Measurements from ENCODE around the gene RSRP1. TPM values are rescaled to one million over a fixed set of nuclear protein-coding genes. Genes with fewer than 3 reads are reported as not detected.

Gene RSRP1
- total RNA-seq, 1 experiment from 2014 or later, result 55.1 TPM

GRCh38 chr1:25195835-25196234 lies 51.4 kb downstream of the RSRP1 start:
- no peak overlapping the region for H2BK120ac ChIP-seq (ENCODE audit: low read depth, low read length, poor library complexity, severe bottlenecking)
- H3K18ac ChIP-seq (ENCODE audit: insufficient read length, low read depth, low read length), result no peak overlapping the region
- H4K5ac ChIP-seq (ENCODE audit: insufficient read length, low read depth, low read length), result no peak overlapping the region
- H3K14ac ChIP-seq (ENCODE audit: insufficient read depth, low read length), result no peak overlapping the region
- no peak overlapping the region for H2BK5ac ChIP-seq (ENCODE audit: insufficient read length, low read length)
- H3K27ac ChIP-seq (ENCODE audit: insufficient read length, low read depth, low read length), result no peak overlapping the region
- no peaks in the 10 kb centered on the region for H4K20me1 ChIP-seq (ENCODE audit: control insufficient read depth, insufficient read depth, insufficient read length)
- no peak overlapping the region for H3K23ac ChIP-seq (ENCODE audit: insufficient read length, low read depth, low read length)
- H4K8ac ChIP-seq (replicated peaks; ENCODE audit: insufficient read length, low read depth, low read length), result no peak overlapping the region
- H3K23me2 ChIP-seq (ENCODE audit: insufficient read length, low read depth, low read length, poor library complexity, severe bottlenecking), result no peaks in the 10 kb centered on the region
- Mint-ChIP-seq H3K4me1 (peaks cover 15 to 26% of the 10 kb centered on the region in 2 experiments), H3K36me3 (ENCODE audit: insufficient read depth in 1 of 3, low read depth in 3 of 3) (no peaks in the 10 kb centered on the region), H3K27me3 (ENCODE audit: low read depth) (no peaks in the 10 kb centered on the region; the same call in 1 of the 2 replicates), H3K27ac (no peak overlapping the region), H3K4me3 (no peak overlapping the region), H3K9me3 (no peaks in the 10 kb centered on the region)
- no peaks in the 10 kb centered on the region for H3K4me1 ChIP-seq (ENCODE audit: insufficient read depth, low read length)
- no peak overlapping the region for H4K91ac ChIP-seq (ENCODE audit: insufficient read length, low read depth, low read length)
- H3K9ac ChIP-seq (ENCODE audit: extremely low read depth, insufficient read length, low read length), result no peak overlapping the region
- H2BK20ac ChIP-seq (ENCODE audit: low read depth, low read length, poor library complexity, severe bottlenecking), result no peak overlapping the region
- H2BK12ac ChIP-seq (ENCODE audit: insufficient read length, low read depth, low read length), result no peak overlapping the region
- H3K79me2 ChIP-seq (ENCODE audit: insufficient read depth, low read length), result no peaks in the 10 kb centered on the region
- whole genome bisulfite sequencing (ENCODE audit: extremely low coverage, insufficient read length, low lambda C conversion rate), result no CpG with 5 or more reads among the region's 6 CpGs
- no peak overlapping the region for H2BK15ac ChIP-seq (ENCODE audit: low read depth, low read length)
- no peak overlapping the region for H3K4me2 ChIP-seq (ENCODE audit: insufficient read depth, insufficient read length, low read length)
- H3K56ac ChIP-seq (ENCODE audit: insufficient read length, low read depth, low read length), result no peak overlapping the region
- no peaks in the 10 kb centered on the region for H3K9me3 ChIP-seq (ENCODE audit: control insufficient read depth, low read depth, low read length)
- DNase-seq, result no peak
- no peak overlapping the region for H2AK5ac ChIP-seq (ENCODE audit: insufficient read length, low read length)
- TF ChIP-seq, protein P1, sequence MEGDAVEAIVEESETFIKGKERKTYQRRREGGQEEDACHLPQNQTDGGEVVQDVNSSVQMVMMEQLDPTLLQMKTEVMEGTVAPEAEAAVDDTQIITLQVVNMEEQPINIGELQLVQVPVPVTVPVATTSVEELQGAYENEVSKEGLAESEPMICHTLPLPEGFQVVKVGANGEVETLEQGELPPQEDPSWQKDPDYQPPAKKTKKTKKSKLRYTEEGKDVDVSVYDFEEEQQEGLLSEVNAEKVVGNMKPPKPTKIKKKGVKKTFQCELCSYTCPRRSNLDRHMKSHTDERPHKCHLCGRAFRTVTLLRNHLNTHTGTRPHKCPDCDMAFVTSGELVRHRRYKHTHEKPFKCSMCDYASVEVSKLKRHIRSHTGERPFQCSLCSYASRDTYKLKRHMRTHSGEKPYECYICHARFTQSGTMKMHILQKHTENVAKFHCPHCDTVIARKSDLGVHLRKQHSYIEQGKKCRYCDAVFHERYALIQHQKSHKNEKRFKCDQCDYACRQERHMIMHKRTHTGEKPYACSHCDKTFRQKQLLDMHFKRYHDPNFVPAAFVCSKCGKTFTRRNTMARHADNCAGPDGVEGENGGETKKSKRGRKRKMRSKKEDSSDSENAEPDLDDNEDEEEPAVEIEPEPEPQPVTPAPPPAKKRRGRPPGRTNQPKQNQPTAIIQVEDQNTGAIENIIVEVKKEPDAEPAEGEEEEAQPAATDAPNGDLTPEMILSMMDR (conservative IDR thresholded peaks at IDR 0.05), result no peak
- H3K4ac ChIP-seq (ENCODE audit: low read depth, low read length), result no peak overlapping the region
- no peaks in the 10 kb centered on the region for H3K27me3 ChIP-seq (ENCODE audit: insufficient read depth, low read length)
- H2AFZ ChIP-seq (ENCODE audit: low read length), result no peak overlapping the region
- H3T11ph ChIP-seq (ENCODE audit: low read length), result no peak overlapping the region
- H3K79me1 ChIP-seq (ENCODE audit: insufficient read depth, low read depth, low read length, poor library complexity, severe bottlenecking), result no peaks in the 10 kb centered on the region
